GM12878 (cell line): ENCODE data around the gene SETBP1. TPM values are rescaled to one million over a fixed set of nuclear protein-coding genes. Genes with fewer than 3 reads are reported as not detected.

ENCODE experiments used
- ATAC-seq: fragments of 200-7000 bp; cut with Tn5 transposase; 3 replicates; pipeline ENCODE4 v1.9.1; 2020; ENCODE audit warnings: mild to moderate bottlenecking, moderate library complexity
- BruUV-seq: library from RNA; stranded (reverse); fragments of 400-500 nt; replicated peaks from 2 replicates; lab custom pipeline; 2021; lab: Mats Ljungman, UMichigan
- CTCF ChIA-PET: fragments of 300-600 bp; sonication (Branson Sonifier 250); formaldehyde crosslinking; extraction: SDS; loops from one replicate; lab custom pipeline; 2021; ENCODE audit warnings: inconsistent platforms; lab: Yijun Ruan, JAX
- POLR2A ChIA-PET: fragments of 350-600 bp; formaldehyde crosslinking; extraction: SDS; loops from one replicate; lab custom pipeline; 2021; ENCODE audit warnings: inconsistent platforms; lab: Charles Lee
- RAD21 ChIA-PET: fragments of 300-600 bp; sonication (Branson Sonifier 250); formaldehyde crosslinking; loops from one replicate; lab custom pipeline; 2023; ENCODE audit warnings: antibody characterized with exemption; ENCODE audit not compliant: unreplicated experiment; lab: Charles Lee
- SMC1A ChIA-PET: fragments of 300-600 bp; sonication (Branson Sonifier 250); formaldehyde crosslinking; loops from one replicate; lab custom pipeline; 2023; ENCODE audit not compliant: unreplicated experiment, uncharacterized antibody; lab: Charles Lee
- DNase-seq: peaks from one replicate; pipeline ENCODE4 v3.0.0-alpha.2; 2011; ENCODE audit warnings: low read depth, low spot score
- FAIRE-seq: peaks from 3 replicates; lab custom pipeline; 2011; peaks lifted over from hg19 to GRCh38; lab: Jason Lieb, UNC
- H2AFZ ChIP-seq: 2 replicates; pipeline ENCODE4 v1.6.0; 2011; ENCODE audit warnings: low read depth, low read length, control low read depth; ENCODE audit not compliant: control insufficient read depth
- H3K27ac ChIP-seq: 2 replicates; pipeline ENCODE4 v1.5.1; 2011; ENCODE audit warnings: control low read depth; ENCODE audit not compliant: control insufficient read depth, insufficient read depth
- H3K27me3 ChIP-seq, 2 experiments: replicated peaks in 1 of 2; 2 replicates each; pipeline versions ENCODE4 v1.6.0 to v1.6.1; 2011; ENCODE audit warnings: low read length in 1 of 2; ENCODE audit not compliant: control insufficient read depth in 2 of 2, insufficient read depth in 2 of 2
- H3K36me3 ChIP-seq, 2 experiments: 2 replicates each; pipeline ENCODE4 v1.5.1; 2011; ENCODE audit warnings: low read length in 1 of 2; ENCODE audit not compliant: control insufficient read depth in 2 of 2, insufficient read depth in 2 of 2
- H3K4me1 ChIP-seq: 2 replicates; pipeline ENCODE4 v1.6.1; 2011; ENCODE audit warnings: mild to moderate bottlenecking, low read length, moderate library complexity, mixed read lengths; ENCODE audit not compliant: control insufficient read depth, insufficient read depth
- H3K4me2 ChIP-seq: 2 replicates; pipeline ENCODE4 v1.6.0; 2011; ENCODE audit warnings: control low read depth; ENCODE audit not compliant: control insufficient read depth, insufficient read depth
- H3K4me3 ChIP-seq: fragments of 200-600 bp; sonication (generic); 2 replicates; pipeline ENCODE4 v1.5.1; 2016
- H3K79me2 ChIP-seq: 2 replicates; pipeline ENCODE4 v1.6.0; 2011; ENCODE audit warnings: low read length; ENCODE audit not compliant: control insufficient read depth, insufficient read depth
- H3K9ac ChIP-seq: 2 replicates; pipeline ENCODE4 v1.8.0; 2011; ENCODE audit warnings: low read length, control low read depth, mixed read lengths; ENCODE audit not compliant: control insufficient read depth, insufficient read depth
- H3K9me3 ChIP-seq: replicated peaks from 3 replicates; pipeline ENCODE4 v1.5.1; 2011; ENCODE audit warnings: mild to moderate bottlenecking, low read length; ENCODE audit not compliant: control insufficient read depth, insufficient read depth
- H4K20me1 ChIP-seq: 2 replicates; pipeline ENCODE4 v1.6.0; 2011; ENCODE audit not compliant: control insufficient read depth, insufficient read depth
- ASH2L ChIP-seq: fragments of 300-600, 200-600 bp; sonication (generic); IDR thresholded peaks from 2 replicates; pipeline ENCODE4 v1.6.1; 2017; ENCODE audit warnings: low read depth, mild to moderate bottlenecking, borderline replicate concordance
- BACH1 ChIP-seq: fragments of 450-650 bp; IDR thresholded peaks from 2 replicates; pipeline ENCODE4 v1.6.1; 2017; ENCODE audit warnings: mild to moderate bottlenecking, borderline replicate concordance
- CREM ChIP-seq: IDR thresholded peaks from 2 replicates; pipeline ENCODE4 v1.6.1; 2014; ENCODE audit warnings: antibody characterized with exemption, low read depth
- GATAD2B ChIP-seq: fragments of 450-650 bp; conservative IDR thresholded peaks from 2 replicates; pipeline ENCODE4 v1.6.1; 2017; ENCODE audit warnings: low read depth, mild to moderate bottlenecking, moderate library complexity
- IKZF2 ChIP-seq, 2 experiments: fragments of 450-650 bp; IDR thresholded peaks; 2 replicates each; pipeline ENCODE4 v1.6.1; 2017; ENCODE audit warnings: mild to moderate bottlenecking in 2 of 2, moderate library complexity in 2 of 2
- NR2C2 ChIP-seq: IDR thresholded peaks from 2 replicates; pipeline ENCODE4 v1.6.1; 2011; ENCODE audit warnings: borderline replicate concordance, low read depth; ENCODE audit not compliant: control insufficient read depth, insufficient read length
- NRF1 ChIP-seq: conservative IDR thresholded peaks from 2 replicates; pipeline ENCODE4 v1.6.1; 2011; ENCODE audit warnings: mild to moderate bottlenecking, low read depth, low read length, improper control_type of control experiment
- SP1 ChIP-seq: IDR thresholded peaks from one replicate; pipeline ENCODE4 v1.6.1; 2011; ENCODE audit warnings: low read depth, low read length
- TCF12 ChIP-seq: IDR thresholded peaks from 2 replicates; pipeline ENCODE4 v1.6.1; 2011; ENCODE audit warnings: low read depth, mild to moderate bottlenecking, low read length
- TCF3 ChIP-seq: IDR thresholded peaks from 2 replicates; pipeline ENCODE4 v1.6.1; 2012; ENCODE audit warnings: low read depth, mild to moderate bottlenecking, low read length, borderline replicate concordance; ENCODE audit not compliant: insufficient read depth
- YBX1 ChIP-seq: fragments of 450-650 bp; IDR thresholded peaks from 2 replicates; pipeline ENCODE4 v1.6.1; 2016; ENCODE audit warnings: antibody characterized with exemption
- WGBS: methylation state at CpG from one replicate; pipeline ENCODE4 v1.1.6; 2016; ENCODE audit warnings: low lambda C conversion rate; ENCODE audit not compliant: insufficient replicate concordance, insufficient coverage; ENCODE audit errors: missing lambda C conversion rate; 5-methylcytosine and 5-hydroxymethylcytosine counted together
- in situ Hi-C: fragments of 300-500 bp; cut with MboI; formaldehyde crosslinking; loops from 9 replicates; pipeline ENCODE4 v1.14.3; 2018; ENCODE audit warnings: mixed read lengths
- intact Hi-C: fragments of 100-400 bp; cut with micrococcal nuclease; formaldehyde crosslinking; loops from one replicate; pipeline ENCODE4 v1.14.2; 2022; ENCODE audit not compliant: unreplicated experiment
- polyA plus RNA-seq, 11 experiments: library from polyadenylated mRNA; depleted of rRNA in 4 of 11; unstranded in 6 of 11; stranded (reverse) in 5 of 11; fragments of >200 nt; fragmentation: Nextera tagmentation in 4 of 11; fragmentation: Illumina TruSeq in 1 of 11; extraction: Ambion mirVana in 4 of 11; extraction: Trizol in 1 of 11; gene quantifications; 1 replicate in 1 of 11; 2 replicates in 10 of 11; pipeline versions ENCODE4 v1.2.1 to v1.2.3, GENCODE V29; 2011 to 2016; ENCODE audit warnings: inconsistent platforms in 2 of 11, missing spikeins in 2 of 11, low read depth in 1 of 11
- total RNA-seq, 4 experiments: library from RNA; depleted of rRNA in 3 of 4; stranded (reverse); fragments of >200 nt in 3 of 4; fragmentation: Illumina TruSeq in 1 of 4; extraction: Trizol in 1 of 4; gene quantifications; 2 replicates each; pipeline versions ENCODE4 v1.2.1 to v1.2.3, GENCODE V29; 2013 to 2021
- TF ChIP-seq, protein P1 (sequence below): fragments of 450-650 bp; IDR thresholded peaks from 2 replicates; pipeline ENCODE4 v1.6.1; 2017; ENCODE audit warnings: low read depth, mild to moderate bottlenecking, moderate library complexity
- TF ChIP-seq, protein P2 (sequence below): fragments of 450-650 bp; IDR thresholded peaks from 2 replicates; pipeline ENCODE4 v1.6.1; 2017; ENCODE audit warnings: mild to moderate bottlenecking, moderate library complexity

Gene SETBP1
- total and polyA plus RNA-seq, 10 of the 15 experiments (the other 5 are each of a cell fraction or from before 2014, with no cell fraction given) = 0.99 to 29.7 (median 8.3) TPM

DNA sequence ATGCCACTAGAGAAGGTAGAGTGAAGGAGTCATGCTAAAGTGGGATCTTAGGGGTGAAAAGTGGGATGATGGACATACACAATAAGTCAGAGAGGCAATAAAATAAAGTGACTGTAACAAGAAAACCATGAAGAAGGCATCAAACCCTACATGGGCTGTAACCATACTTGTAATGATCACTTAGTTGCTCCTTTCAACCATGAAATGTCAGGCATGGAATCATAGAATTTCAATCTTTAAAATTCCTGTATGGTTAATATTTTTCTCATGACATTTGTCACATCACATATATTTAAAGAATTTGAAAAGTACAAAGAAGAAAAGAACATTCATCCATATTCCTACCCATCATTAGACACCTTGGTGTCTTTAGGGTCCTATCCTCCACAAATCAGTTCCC, 20.9 kb upstream of the SETBP1 start:
- Histone ChIP-seq H3K79me2 (no peaks in the 10 kb centered on the region), H3K4me2 (no peak overlapping the region), H3K9me3 (no peaks in the 10 kb centered on the region), H3K27me3 (0 out of 4 replicates have a peak, but pooled peaks cover 0 to 4% of the 10 kb centered on the region in 2 experiments), H3K9ac (no peak overlapping the region), H3K4me1 (no peaks in the 10 kb centered on the region), H2AFZ (no peak overlapping the region), H3K4me3 (no peak overlapping the region), H3K36me3 (no peaks in the 10 kb centered on the region), H4K20me1 (no peaks in the 10 kb centered on the region), H3K27ac (no peak overlapping the region)
- FAIRE-seq = no peak
- ChIA-PET SMC1A (no interaction called here), CTCF (no interaction called here), RAD21 (no interaction called here), POLR2A (no interaction called here)
- no peak for ATAC-seq
- intact Hi-C loops = no loop called here
- in situ Hi-C loops = no loop called here
- no peak for DNase-seq
- BruUV-seq = no TSS peak
- TF ChIP-seq NRF1 (no peak), TCF3 (no peak), IKZF2 (IDR thresholded peaks at IDR 0.05) (no peak), TCF12 (no peak), SP1 (no peak), BACH1 (no peak), YBX1 (no peak), CREM (no peak)

DNA sequence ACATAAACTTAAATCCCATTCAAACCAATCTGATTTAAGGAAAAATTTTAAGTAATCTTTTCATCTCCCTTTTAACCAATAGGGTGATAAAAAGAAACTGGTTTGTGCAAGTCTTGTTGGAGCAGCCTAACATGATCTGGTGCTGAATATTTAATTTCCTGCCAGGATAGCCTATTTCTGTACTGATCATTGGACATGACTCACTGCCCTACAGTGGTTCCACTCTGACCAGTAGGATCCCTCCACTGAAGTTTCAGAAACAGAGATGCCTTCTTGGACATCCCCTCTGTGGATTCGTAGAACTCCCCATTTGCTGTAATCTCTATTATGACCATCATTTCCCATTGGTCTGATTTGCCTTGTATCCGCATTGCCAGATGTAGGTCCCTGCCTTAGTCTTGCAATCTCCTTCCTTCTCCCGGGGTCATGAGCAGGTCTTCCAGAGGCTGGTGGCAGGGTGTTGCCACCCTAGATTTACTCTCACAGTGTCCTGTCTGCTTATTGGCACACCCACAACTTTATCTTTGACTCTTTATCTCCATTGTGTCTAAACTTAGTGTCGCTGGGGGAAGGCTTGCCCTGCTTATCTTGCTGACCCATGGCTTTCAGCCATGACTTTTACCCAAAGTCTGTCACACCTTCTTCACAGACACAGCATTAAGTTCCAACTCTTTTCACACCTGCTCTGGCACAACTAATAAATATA, 12.3 kb upstream of the SETBP1 start:
- ChIA-PET POLR2A (no interaction called here), SMC1A (interaction anchor here (1.5 kb wide), 1 partner anchor 544 kb away, joined by 7 read pairs; no protein-coding TSS in a partner anchor), CTCF (no interaction called here), RAD21 (no interaction called here)
- no peaks in the 10 kb centered on the region for H3K36me3 ChIP-seq
- in situ Hi-C loops (no loop called here), intact Hi-C loops (no loop called here)
- H3K4me2 ChIP-seq = no peak overlapping the region
- no peak overlapping the region for H2AFZ ChIP-seq
- H3K27me3 ChIP-seq = peaks cover 0 to 11% of the 10 kb centered on the region in 2 experiments; a peak in 3 of 4 replicates
- FAIRE-seq (no peak), ATAC-seq (no peak), DNase-seq (no peak)
- H4K20me1 ChIP-seq = no peaks in the 10 kb centered on the region
- WGBS = 67% methylated on average over 4 of the region's 4 CpGs
- H3K4me1 ChIP-seq = no peaks in the 10 kb centered on the region
- H3K4me3 ChIP-seq = no peak overlapping the region
- no peak overlapping the region for H3K27ac ChIP-seq
- no peaks in the 10 kb centered on the region for H3K79me2 ChIP-seq
- no peak overlapping the region for H3K9ac ChIP-seq
- H3K9me3 ChIP-seq = no peaks in the 10 kb centered on the region
- BruUV-seq = no TSS peak
- TF ChIP-seq, protein P1, sequence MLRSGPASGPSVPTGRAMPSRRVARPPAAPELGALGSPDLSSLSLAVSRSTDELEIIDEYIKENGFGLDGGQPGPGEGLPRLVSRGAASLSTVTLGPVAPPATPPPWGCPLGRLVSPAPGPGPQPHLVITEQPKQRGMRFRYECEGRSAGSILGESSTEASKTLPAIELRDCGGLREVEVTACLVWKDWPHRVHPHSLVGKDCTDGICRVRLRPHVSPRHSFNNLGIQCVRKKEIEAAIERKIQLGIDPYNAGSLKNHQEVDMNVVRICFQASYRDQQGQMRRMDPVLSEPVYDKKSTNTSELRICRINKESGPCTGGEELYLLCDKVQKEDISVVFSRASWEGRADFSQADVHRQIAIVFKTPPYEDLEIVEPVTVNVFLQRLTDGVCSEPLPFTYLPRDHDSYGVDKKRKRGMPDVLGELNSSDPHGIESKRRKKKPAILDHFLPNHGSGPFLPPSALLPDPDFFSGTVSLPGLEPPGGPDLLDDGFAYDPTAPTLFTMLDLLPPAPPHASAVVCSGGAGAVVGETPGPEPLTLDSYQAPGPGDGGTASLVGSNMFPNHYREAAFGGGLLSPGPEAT = no peak
- TF ChIP-seq, protein P2, sequence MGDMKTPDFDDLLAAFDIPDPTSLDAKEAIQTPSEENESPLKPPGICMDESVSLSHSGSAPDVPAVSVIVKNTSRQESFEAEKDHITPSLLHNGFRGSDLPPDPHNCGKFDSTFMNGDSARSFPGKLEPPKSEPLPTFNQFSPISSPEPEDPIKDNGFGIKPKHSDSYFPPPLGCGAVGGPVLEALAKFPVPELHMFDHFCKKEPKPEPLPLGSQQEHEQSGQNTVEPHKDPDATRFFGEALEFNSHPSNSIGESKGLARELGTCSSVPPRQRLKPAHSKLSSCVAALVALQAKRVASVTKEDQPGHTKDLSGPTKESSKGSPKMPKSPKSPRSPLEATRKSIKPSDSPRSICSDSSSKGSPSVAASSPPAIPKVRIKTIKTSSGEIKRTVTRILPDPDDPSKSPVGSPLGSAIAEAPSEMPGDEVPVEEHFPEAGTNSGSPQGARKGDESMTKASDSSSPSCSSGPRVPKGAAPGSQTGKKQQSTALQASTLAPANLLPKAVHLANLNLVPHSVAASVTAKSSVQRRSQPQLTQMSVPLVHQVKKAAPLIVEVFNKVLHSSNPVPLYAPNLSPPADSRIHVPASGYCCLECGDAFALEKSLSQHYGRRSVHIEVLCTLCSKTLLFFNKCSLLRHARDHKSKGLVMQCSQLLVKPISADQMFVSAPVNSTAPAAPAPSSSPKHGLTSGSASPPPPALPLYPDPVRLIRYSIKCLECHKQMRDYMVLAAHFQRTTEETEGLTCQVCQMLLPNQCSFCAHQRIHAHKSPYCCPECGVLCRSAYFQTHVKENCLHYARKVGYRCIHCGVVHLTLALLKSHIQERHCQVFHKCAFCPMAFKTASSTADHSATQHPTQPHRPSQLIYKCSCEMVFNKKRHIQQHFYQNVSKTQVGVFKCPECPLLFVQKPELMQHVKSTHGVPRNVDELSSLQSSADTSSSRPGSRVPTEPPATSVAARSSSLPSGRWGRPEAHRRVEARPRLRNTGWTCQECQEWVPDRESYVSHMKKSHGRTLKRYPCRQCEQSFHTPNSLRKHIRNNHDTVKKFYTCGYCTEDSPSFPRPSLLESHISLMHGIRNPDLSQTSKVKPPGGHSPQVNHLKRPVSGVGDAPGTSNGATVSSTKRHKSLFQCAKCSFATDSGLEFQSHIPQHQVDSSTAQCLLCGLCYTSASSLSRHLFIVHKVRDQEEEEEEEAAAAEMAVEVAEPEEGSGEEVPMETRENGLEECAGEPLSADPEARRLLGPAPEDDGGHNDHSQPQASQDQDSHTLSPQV = no peak
- TF ChIP-seq ASH2L = no peak
- TF ChIP-seq GATAD2B = no peak
- no peak for TF ChIP-seq NR2C2
